ENCODE data around the gene DNLZ.
A peak's percentile ranks its signal among the peaks of the same experiment; 100 is the strongest.

The DNLZ gene

GRCh38 chr9:136374183-136374575 lies 10.6 kb upstream of the DNLZ start:
- DNase-seq = no peak

- DNase-seq = no peak
Observed at GRCh38 chr9:136373300-136374182, 10.0 kb upstream of the DNLZ start, which contains the start of gene CARD9. CARD9 (minus strand) TSS chr9:136373669; CDS start chr9:136372078, 1,591 bp downstream.

- peak; percentile 66 for DNase-seq
Observed at GRCh38 chr9:136372561-136373299, 9.2 kb upstream of the DNLZ start.

GRCh38 chr9:136372006-136372405 lies 8.5 kb upstream of the DNLZ start:
- DNase-seq = no peak

- DNase-seq = no peak
Observed at GRCh38 chr9:136371533-136371880, 8.0 kb upstream of the DNLZ start.

- no peak for DNase-seq
Observed at GRCh38 chr9:136370687-136371532, 7.4 kb upstream of the DNLZ start.

- DNase-seq = no peak
Observed at GRCh38 chr9:136370037-136370436, 6.5 kb upstream of the DNLZ start.

- DNase-seq = no peak
Observed at GRCh38 chr9:136368190-136368589, 4.6 kb upstream of the DNLZ start.

GRCh38 chr9:136367296-136368145 lies 4.0 kb upstream of the DNLZ start:
- no peak for DNase-seq

GRCh38 chr9:136366826-136367225 lies 3.3 kb upstream of the DNLZ start:
- DNase-seq = no peak

GRCh38 chr9:136365775-136366222 lies 2.3 kb upstream of the DNLZ start:
- no peak for DNase-seq

- no peak for DNase-seq
Observed at GRCh38 chr9:136364942-136365774, 1.6 kb upstream of the DNLZ start.

- no peak for DNase-seq
Observed at GRCh38 chr9:136363949-136364748, 605 bp upstream of the DNLZ start.

- DNase-seq = no peak
Observed at GRCh38 chr9:136362450-136362784, 1.1 kb downstream of the DNLZ start.

- DNase-seq = no peak
Observed at GRCh38 chr9:136361754-136362449, 1.6 kb downstream of the DNLZ start.

- no peak for DNase-seq
Observed at GRCh38 chr9:136361047-136361753, 2.3 kb downstream of the DNLZ start.

GRCh38 chr9:136359774-136360718 lies 3.5 kb downstream of the DNLZ start:
- DNase-seq = no peak

GRCh38 chr9:136358888-136359287 lies 4.7 kb downstream of the DNLZ start:
- DNase-seq = no peak

Data from fibroblast of skin of back (primary cell).